Activated naive CD4-positive, alpha-beta T cell treated with anti-CD3 and anti-CD28 coated beads, Interleukin-2, amount 10 ng/mL, durations not matched to agents 7 days and 5 days (primary cell): ENCODE measurements around the gene ZNF763.
A peak's percentile ranks its signal among the peaks of the same experiment; 100 is the strongest.
"Not testable (repeated sequence)": the region's sequence is repeated elsewhere in the genome, so short reads cannot be mapped to it uniquely, and the experiment has no call there.

Experiments used
- CTCF ChIA-PET: fragments of 350-600 bp; sonication (Branson Sonifier 250); formaldehyde crosslinking; loops from one replicate; lab custom pipeline; 2021; ENCODE audit warnings: antibody characterized with exemption; lab: Charles Lee
- DNase-seq: peaks from one replicate; pipeline ENCODE4 v3.0.0-alpha.2; 2020
- H3K27ac Mint-ChIP-seq: one replicate; pipeline ENCODE4 v1.8.0; 2021; ENCODE audit warnings: mild to moderate bottlenecking, moderate library complexity, mixed read lengths
- H3K27me3 Mint-ChIP-seq: one replicate; pipeline ENCODE4 v1.8.0; 2021; ENCODE audit warnings: mild to moderate bottlenecking, mixed read lengths
- H3K36me3 Mint-ChIP-seq: one replicate; pipeline ENCODE4 v1.8.0; 2021; ENCODE audit warnings: mixed read lengths
- H3K4me1 Mint-ChIP-seq: one replicate; pipeline ENCODE4 v1.8.0; 2021; ENCODE audit warnings: mixed read lengths
- H3K4me3 Mint-ChIP-seq: one replicate; pipeline ENCODE4 v1.8.0; 2021; ENCODE audit warnings: mild to moderate bottlenecking, moderate library complexity, mixed read lengths
- H3K9me3 Mint-ChIP-seq: one replicate; pipeline ENCODE4 v1.8.0; 2021; ENCODE audit warnings: mixed read lengths

ZNF763 gene

GRCh38 chr19:11986754-11987153, 21.9 kb downstream of the ZNF763 start:
- peaks cover 13% of the 10 kb centered on the region for H3K4me1 Mint-ChIP-seq
- peaks cover 17% of the 10 kb centered on the region for H3K36me3 Mint-ChIP-seq
- no peak overlapping the region for H3K27ac Mint-ChIP-seq
- CTCF ChIA-PET: interaction anchor here (4.5 to 6.8 kb wide), 2 partner anchors 23 to 64 kb away, joined by 36 to 84 read pairs; partner anchors contain the start of genes ZNF700 and ZNF763
- DNase-seq: no peak
- H3K4me3 Mint-ChIP-seq: peak overlapping the region; percentile 95
- H3K27me3 Mint-ChIP-seq: peaks cover 4% of the 10 kb centered on the region
- peaks cover 21% of the 10 kb centered on the region for H3K9me3 Mint-ChIP-seq

GRCh38 chr19:11987405-11988281, 22.8 kb downstream of the ZNF763 start:
- Mint-ChIP-seq H3K36me3 (peaks cover 21% of the 10 kb centered on the region), H3K9me3 (peaks cover 13% of the 10 kb centered on the region), H3K27ac (peak overlapping the region; percentile 94), H3K4me1 (peaks cover 16% of the 10 kb centered on the region), H3K27me3 (peaks cover 4% of the 10 kb centered on the region), H3K4me3 (peak overlapping the region; percentile 95)
- peak; percentile 97 for DNase-seq
- CTCF ChIA-PET: interaction anchor here (1.0 to 6.8 kb wide), 8 partner anchors 12 to 190 kb away, joined by 3 to 84 read pairs (median 10); partner anchors contain the start of genes ZNF20, ZNF491, ZNF700 and ZNF763

- Mint-ChIP-seq H3K27ac (peak overlapping the region; percentile 94), H3K9me3 (peaks cover 11% of the 10 kb centered on the region), H3K4me1 (peaks cover 16% of the 10 kb centered on the region), H3K36me3 (peaks cover 29% of the 10 kb centered on the region), H3K27me3 (peaks cover 4% of the 10 kb centered on the region), H3K4me3 (peak overlapping the region; percentile 95)
- CTCF ChIA-PET: interaction anchor here (1.1 to 6.8 kb wide), 9 partner anchors 11 to 191 kb away, joined by 3 to 84 read pairs (median 10); partner anchors contain the start of genes ZNF20, ZNF491, ZNF700 and ZNF763
- DNase-seq: no peak
These were observed 24.2 kb downstream of the ZNF763 start for GRCh38 chr19:11989112-11989456.

- H3K27ac Mint-ChIP-seq, H3K9me3 Mint-ChIP-seq, H3K27me3 Mint-ChIP-seq, DNase-seq, H3K4me3 Mint-ChIP-seq: not testable (repeated sequence)
- peaks cover 42% of the 10 kb centered on the region for H3K36me3 Mint-ChIP-seq
- peaks cover 16% of the 10 kb centered on the region for H3K4me1 Mint-ChIP-seq
- CTCF ChIA-PET: interaction anchor here (1.2 to 6.8 kb wide), 4 partner anchors 8 to 112 kb away, joined by 3 to 84 read pairs (median 6); partner anchors contain the start of gene ZNF700
These were observed 27.1 kb downstream of the ZNF763 start for GRCh38 chr19:11991921-11992320.

- H3K27ac Mint-ChIP-seq: no peak overlapping the region
- no peak overlapping the region for H3K4me3 Mint-ChIP-seq
These were observed 30.3 kb downstream of the ZNF763 start for GRCh38 chr19:11995174-11995573.

GRCh38 chr19:12000152-12000981, 35.5 kb downstream of the ZNF763 start:
- Mint-ChIP-seq H3K27ac (peak overlapping the region; percentile 72), H3K27me3 (no peaks in the 10 kb centered on the region), H3K4me1 (peaks cover 23% of the 10 kb centered on the region), H3K36me3 (peaks cover 55% of the 10 kb centered on the region), H3K4me3 (no peak overlapping the region), H3K9me3 (peaks cover 28% of the 10 kb centered on the region)
- DNase-seq: no peak
- CTCF ChIA-PET: interaction anchor here (1.1 to 1.5 kb wide), 3 partner anchors 9 to 203 kb away, joined by 3 to 9 read pairs (median 3); no protein-coding TSS in a partner anchor

More at GRCh38 chr19:11995174-11995573, 30.3 kb downstream of the ZNF763 start:
- DNase-seq: no peak
- no peaks in the 10 kb centered on the region for H3K27me3 Mint-ChIP-seq
- peaks cover 23% of the 10 kb centered on the region for H3K4me1 Mint-ChIP-seq
- CTCF ChIA-PET: no interaction called here
- peaks cover 61% of the 10 kb centered on the region for H3K36me3 Mint-ChIP-seq
- peaks cover 23% of the 10 kb centered on the region for H3K9me3 Mint-ChIP-seq

GRCh38 chr19:12015015-12015752, 50.3 kb downstream of the ZNF763 start:
- no peak for DNase-seq
- H3K27me3 Mint-ChIP-seq: no peaks in the 10 kb centered on the region
- no peak overlapping the region for H3K4me3 Mint-ChIP-seq
- no peak overlapping the region for H3K27ac Mint-ChIP-seq
- H3K4me1 Mint-ChIP-seq: no peaks in the 10 kb centered on the region
- peaks cover 51% of the 10 kb centered on the region for H3K9me3 Mint-ChIP-seq
- CTCF ChIA-PET: no interaction called here
- peaks cover 63% of the 10 kb centered on the region for H3K36me3 Mint-ChIP-seq

- peaks cover 54% of the 10 kb centered on the region for H3K9me3 Mint-ChIP-seq
- peaks cover 59% of the 10 kb centered on the region for H3K36me3 Mint-ChIP-seq
- H3K27ac Mint-ChIP-seq: no peak overlapping the region
- H3K4me3 Mint-ChIP-seq: no peak overlapping the region
- CTCF ChIA-PET: no interaction called here
- DNase-seq: no peak
- H3K27me3 Mint-ChIP-seq: no peaks in the 10 kb centered on the region
- no peaks in the 10 kb centered on the region for H3K4me1 Mint-ChIP-seq
These were observed 50.9 kb downstream of the ZNF763 start for GRCh38 chr19:12015753-12016116.
